Measurements from ENCODE around the gene CCDC172.

The CCDC172 gene

DNA sequence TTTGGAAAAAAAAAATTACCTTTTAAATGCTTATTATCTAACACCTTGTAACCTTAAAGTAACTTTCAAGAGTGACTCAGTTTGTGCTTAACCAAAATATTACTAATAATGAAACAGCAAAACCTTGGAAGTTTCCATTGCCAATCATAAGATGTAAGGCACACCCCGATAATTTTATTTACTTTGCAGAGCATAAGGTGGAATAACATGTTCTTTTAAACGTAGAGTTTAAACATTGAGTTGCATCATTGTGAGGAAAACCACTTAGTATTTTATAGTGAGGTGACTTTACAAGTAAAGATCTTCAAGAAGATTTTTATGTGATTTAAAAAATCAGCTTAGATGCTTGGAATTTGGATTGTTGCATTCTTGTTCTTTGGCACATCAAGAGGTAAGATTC lies 103.4 kb downstream of the CCDC172 start, which contains the start of gene PNLIPRP3 (continued):
- TF ChIP-seq ZNF341 (tag by site-specific recombination; IDR thresholded peaks at IDR 0.05; ENCODE audit: low read depth) = no peak
- TF ChIP-seq, protein P1, sequence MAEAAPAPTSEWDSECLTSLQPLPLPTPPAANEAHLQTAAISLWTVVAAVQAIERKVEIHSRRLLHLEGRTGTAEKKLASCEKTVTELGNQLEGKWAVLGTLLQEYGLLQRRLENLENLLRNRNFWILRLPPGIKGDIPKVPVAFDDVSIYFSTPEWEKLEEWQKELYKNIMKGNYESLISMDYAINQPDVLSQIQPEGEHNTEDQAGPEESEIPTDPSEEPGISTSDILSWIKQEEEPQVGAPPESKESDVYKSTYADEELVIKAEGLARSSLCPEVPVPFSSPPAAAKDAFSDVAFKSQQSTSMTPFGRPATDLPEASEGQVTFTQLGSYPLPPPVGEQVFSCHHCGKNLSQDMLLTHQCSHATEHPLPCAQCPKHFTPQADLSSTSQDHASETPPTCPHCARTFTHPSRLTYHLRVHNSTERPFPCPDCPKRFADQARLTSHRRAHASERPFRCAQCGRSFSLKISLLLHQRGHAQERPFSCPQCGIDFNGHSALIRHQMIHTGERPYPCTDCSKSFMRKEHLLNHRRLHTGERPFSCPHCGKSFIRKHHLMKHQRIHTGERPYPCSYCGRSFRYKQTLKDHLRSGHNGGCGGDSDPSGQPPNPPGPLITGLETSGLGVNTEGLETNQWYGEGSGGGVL (tag by site-specific recombination; IDR thresholded peaks at IDR 0.05) = no peak
- TF ChIP-seq ZNF624 (tag by site-specific recombination; IDR thresholded peaks at IDR 0.05) = no peak
- no peak for TF ChIP-seq ZNF211 (tag by site-specific recombination; IDR thresholded peaks at IDR 0.05; ENCODE audit: low read depth)

DNA sequence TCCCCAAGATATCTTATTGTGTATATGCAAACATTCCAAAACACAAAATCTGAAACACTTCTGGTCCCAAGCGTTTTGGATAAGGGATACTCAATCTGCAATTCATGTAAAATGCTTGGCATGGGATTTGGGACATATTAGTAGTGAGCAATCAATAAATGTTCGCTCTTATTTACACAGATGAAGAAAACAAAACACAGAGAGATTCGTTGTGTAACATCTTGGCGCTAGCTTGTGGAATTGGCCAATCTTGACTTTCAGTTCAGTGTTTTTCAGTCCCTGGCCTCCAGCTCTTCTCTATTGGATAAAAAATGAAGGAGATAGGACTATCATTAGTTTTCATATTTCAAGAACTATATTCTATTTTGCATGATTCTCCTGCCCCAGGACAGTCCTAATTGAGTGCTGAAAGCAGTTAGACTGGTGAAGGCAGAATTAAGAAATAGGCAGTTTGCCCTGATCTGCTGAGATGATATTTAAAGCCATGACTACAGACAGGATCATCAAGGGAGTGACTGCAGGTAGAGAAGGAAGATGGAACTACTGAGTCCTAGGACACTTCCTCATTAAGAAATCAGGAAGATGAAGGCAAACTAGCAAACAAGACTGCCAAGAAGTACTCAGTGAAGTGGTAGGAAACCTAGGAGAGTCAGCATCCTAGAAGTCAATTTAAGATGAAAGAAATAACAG lies 105.2 kb downstream of the CCDC172 start:
- H3K9me3 ChIP-seq (ENCODE audit: control insufficient read depth, insufficient read depth, low read depth, low read length) = no peaks in the 10 kb centered on the region
- H3K27ac ChIP-seq (ENCODE audit: extremely low read depth, low read depth, low read length) = no peak overlapping the region
- POLR2A ChIA-PET = no interaction called here
- CTCF ChIA-PET = no interaction called here
- H3K4me1 ChIP-seq (ENCODE audit: control insufficient read depth, insufficient read depth, low read length) = no peaks in the 10 kb centered on the region
- TF ChIP-seq ZNF354C (tag by site-specific recombination; IDR thresholded peaks at IDR 0.05; ENCODE audit: borderline replicate concordance, low read depth) (no peak), ZNF223 (tag by site-specific recombination; IDR thresholded peaks at IDR 0.05) (no peak), ZNF10 (tag by site-specific recombination; IDR thresholded peaks at IDR 0.05) (no peak), ZNF837 (tag by site-specific recombination; IDR thresholded peaks at IDR 0.05) (no peak), SCRT1 (tag by site-specific recombination; IDR thresholded peaks at IDR 0.05; ENCODE audit: borderline replicate concordance) (no peak), ZBTB8A (tag by site-specific recombination; IDR thresholded peaks at IDR 0.05) (no peak), ZFP69B (tag by site-specific recombination; IDR thresholded peaks at IDR 0.05) (no peak), ZNF362 (tag by site-specific recombination; IDR thresholded peaks at IDR 0.05) (no peak), ZNF776 (tag by site-specific recombination; IDR thresholded peaks at IDR 0.05; ENCODE audit: borderline replicate concordance) (no peak), ZNF521 (tag by site-specific recombination; IDR thresholded peaks at IDR 0.05) (no peak), ZNF830 (tag by site-specific recombination; IDR thresholded peaks at IDR 0.05; ENCODE audit: low read depth) (no peak)
- TF ChIP-seq, protein P2, sequence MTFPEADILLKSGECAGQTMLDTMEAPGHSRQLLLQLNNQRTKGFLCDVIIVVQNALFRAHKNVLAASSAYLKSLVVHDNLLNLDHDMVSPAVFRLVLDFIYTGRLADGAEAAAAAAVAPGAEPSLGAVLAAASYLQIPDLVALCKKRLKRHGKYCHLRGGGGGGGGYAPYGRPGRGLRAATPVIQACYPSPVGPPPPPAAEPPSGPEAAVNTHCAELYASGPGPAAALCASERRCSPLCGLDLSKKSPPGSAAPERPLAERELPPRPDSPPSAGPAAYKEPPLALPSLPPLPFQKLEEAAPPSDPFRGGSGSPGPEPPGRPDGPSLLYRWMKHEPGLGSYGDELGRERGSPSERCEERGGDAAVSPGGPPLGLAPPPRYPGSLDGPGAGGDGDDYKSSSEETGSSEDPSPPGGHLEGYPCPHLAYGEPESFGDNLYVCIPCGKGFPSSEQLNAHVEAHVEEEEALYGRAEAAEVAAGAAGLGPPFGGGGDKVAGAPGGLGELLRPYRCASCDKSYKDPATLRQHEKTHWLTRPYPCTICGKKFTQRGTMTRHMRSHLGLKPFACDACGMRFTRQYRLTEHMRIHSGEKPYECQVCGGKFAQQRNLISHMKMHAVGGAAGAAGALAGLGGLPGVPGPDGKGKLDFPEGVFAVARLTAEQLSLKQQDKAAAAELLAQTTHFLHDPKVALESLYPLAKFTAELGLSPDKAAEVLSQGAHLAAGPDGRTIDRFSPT (tag by site-specific recombination; IDR thresholded peaks at IDR 0.05) = no peak
- H3K4me3 ChIP-seq (ENCODE audit: low read depth, low read length) = no peak overlapping the region
- no peaks in the 10 kb centered on the region for H3K36me3 ChIP-seq (ENCODE audit: control insufficient read depth in 2 of 2, insufficient read depth in 1 of 2, low read length in 2 of 2)

Data from HEK293 (cell line).